ENCODE results near the gene RDX.

RDX gene

DNA sequence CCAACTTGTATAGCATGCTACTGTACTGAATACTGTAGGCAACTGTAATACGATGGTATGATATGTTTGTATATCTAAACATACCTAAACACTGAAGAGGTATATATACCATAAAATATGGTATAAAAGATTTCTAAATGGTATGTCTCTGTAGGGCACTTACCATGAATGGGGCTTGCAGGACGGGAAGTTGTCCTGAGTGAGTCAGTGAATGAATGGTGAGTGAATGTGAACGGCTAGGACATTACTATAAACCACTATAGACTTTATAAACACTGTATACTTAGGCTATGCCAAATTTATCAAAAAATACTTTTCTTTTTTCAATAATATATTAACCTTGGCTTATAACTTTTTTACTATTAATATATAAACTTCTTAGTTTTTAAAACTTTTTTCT, 136.4 kb downstream of the RDX start:
- peaks cover 20% of the 10 kb centered on the region for H3K36me3 ChIP-seq
- TF ChIP-seq, protein P1, sequence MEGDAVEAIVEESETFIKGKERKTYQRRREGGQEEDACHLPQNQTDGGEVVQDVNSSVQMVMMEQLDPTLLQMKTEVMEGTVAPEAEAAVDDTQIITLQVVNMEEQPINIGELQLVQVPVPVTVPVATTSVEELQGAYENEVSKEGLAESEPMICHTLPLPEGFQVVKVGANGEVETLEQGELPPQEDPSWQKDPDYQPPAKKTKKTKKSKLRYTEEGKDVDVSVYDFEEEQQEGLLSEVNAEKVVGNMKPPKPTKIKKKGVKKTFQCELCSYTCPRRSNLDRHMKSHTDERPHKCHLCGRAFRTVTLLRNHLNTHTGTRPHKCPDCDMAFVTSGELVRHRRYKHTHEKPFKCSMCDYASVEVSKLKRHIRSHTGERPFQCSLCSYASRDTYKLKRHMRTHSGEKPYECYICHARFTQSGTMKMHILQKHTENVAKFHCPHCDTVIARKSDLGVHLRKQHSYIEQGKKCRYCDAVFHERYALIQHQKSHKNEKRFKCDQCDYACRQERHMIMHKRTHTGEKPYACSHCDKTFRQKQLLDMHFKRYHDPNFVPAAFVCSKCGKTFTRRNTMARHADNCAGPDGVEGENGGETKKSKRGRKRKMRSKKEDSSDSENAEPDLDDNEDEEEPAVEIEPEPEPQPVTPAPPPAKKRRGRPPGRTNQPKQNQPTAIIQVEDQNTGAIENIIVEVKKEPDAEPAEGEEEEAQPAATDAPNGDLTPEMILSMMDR (IDR thresholded peaks at IDR 0.05; ENCODE audit: low read depth, low read length) = no peak
- H3K4me3 ChIP-seq (ENCODE audit: low read depth, low read length) = no peak overlapping the region
- no peaks in the 10 kb centered on the region for H3K4me1 ChIP-seq
- H3K27me3 ChIP-seq = no peaks in the 10 kb centered on the region
- H3K9me3 ChIP-seq = no peaks in the 10 kb centered on the region
- DNase-seq = no peak

DNA sequence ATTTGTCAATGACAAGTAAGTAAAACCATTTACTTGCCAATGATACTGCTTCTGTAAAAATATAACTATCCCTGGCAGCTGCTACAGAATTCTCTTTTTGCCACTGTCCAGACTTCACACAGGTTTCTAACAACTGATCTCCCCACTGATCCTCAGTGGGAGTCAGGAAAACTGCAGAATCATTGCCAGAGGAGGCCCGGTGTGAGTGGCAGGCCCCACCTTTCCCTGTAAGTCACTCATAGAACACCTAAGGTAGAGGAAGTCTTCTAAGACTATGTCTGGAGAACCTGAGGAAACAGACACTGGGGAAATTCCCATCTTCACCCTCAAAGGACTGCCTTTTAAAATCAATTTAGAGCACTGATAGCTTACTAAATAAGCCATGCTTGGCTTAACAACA, 136.9 kb downstream of the RDX start:
- no peaks in the 10 kb centered on the region for H3K9me3 ChIP-seq
- H3K27me3 ChIP-seq = no peaks in the 10 kb centered on the region
- no peaks in the 10 kb centered on the region for H3K4me1 ChIP-seq
- no peak overlapping the region for H3K4me3 ChIP-seq (ENCODE audit: low read depth, low read length)
- DNase-seq = no peak
- TF ChIP-seq, protein P1 (IDR thresholded peaks at IDR 0.05; ENCODE audit: low read depth, low read length) = no peak
- H3K36me3 ChIP-seq = peaks cover 19% of the 10 kb centered on the region

DNA sequence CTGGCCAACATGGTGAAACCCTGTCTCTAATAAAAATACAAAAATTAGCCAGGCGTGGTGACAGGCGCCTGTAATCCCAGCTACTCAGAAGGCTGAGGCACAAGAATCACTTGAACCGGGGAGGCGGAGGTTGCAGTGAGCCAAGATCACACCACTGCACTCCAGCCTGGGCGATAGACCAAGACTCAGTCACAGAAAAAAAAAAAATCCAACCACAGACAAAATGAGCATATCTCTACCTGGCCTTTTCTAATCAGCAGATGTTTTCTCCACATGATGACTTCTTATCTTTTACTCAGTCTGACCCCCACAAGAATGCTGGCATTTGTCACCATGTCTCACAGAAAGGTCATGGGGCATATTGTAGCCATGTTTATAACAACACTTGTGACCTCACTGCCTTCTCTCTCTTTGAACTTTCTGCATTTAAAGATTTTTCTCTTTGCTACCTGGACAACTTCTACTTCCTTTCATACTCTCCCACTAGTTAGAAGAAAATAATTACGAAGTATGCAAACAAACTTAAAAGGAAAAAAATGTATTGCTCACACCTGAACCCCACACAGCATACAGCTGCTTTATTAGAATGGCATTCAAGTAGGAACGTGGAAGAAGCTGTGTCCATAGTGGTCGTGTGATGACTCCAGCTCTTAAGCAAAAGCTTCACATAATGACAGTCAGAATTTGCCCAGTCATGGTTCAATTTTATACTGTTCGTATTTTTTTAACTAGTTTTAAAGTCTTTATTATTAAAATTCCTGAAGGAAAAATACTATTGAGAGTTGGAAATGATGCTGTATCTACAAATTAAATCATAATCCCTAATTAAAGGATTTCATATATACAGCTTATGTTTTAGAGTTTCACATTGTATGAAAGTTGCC, 137.9 kb downstream of the RDX start:
- no peaks in the 10 kb centered on the region for H3K4me1 ChIP-seq
- H3K9me3 ChIP-seq = no peaks in the 10 kb centered on the region
- H3K4me3 ChIP-seq (ENCODE audit: low read depth, low read length) = no peak overlapping the region
- DNase-seq = no peak
- peaks cover 19% of the 10 kb centered on the region for H3K36me3 ChIP-seq
- no peaks in the 10 kb centered on the region for H3K27me3 ChIP-seq
- TF ChIP-seq, protein P1 (IDR thresholded peaks at IDR 0.05; ENCODE audit: low read depth, low read length) = no peak

DNA sequence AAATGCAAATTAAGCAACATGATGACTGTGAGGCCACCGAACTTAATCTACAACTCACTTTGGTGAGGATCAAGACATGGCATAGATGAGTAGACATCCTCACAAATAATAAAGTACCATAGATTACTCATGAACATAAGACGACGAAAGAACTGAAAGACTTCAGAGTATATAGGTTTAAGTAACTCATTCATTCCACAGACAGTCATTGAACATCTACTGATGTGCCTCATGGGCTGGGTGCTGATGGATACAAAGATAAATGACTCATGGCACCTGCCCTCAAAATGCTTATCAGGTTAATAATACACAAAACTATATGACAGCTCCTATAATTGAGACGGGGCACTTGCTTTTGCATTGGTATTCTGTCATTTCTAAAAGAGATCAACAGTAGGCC, 139.9 kb downstream of the RDX start:
- TF ChIP-seq, protein P1 (IDR thresholded peaks at IDR 0.05; ENCODE audit: low read depth, low read length) = no peak
- H3K9me3 ChIP-seq = no peaks in the 10 kb centered on the region
- peaks cover under 1% of the 10 kb centered on the region; the same call in 1 of the 2 replicates for H3K4me1 ChIP-seq
- no peak overlapping the region for H3K4me3 ChIP-seq (ENCODE audit: low read depth, low read length)
- no peak for DNase-seq
- H3K27me3 ChIP-seq = no peaks in the 10 kb centered on the region
- H3K36me3 ChIP-seq = peaks cover 20% of the 10 kb centered on the region

DNA sequence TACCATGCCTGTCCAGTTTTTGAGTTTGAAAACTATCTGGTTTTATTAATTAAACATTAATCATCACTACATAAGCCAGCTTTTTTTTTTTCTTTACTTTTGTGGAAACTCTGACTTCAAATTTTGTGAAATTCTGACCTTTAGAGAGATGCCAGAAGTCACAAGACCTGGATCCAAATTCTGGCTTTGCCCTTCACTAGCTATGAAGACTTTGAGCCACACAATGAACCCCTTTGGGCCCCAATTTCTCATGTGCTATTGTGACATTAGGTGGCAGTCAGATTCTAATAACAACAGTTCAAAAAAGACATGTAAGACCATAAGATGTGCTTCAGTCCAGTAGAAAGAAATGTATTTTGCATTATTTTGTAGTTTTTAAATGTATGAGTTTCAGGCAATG, 142.9 kb downstream of the RDX start:
- Histone ChIP-seq H3K9me3 (no peaks in the 10 kb centered on the region), H3K4me1 (peaks cover 15% of the 10 kb centered on the region), H3K27me3 (no peaks in the 10 kb centered on the region), H3K4me3 (ENCODE audit: low read depth, low read length) (no peak overlapping the region), H3K36me3 (peaks cover 11% of the 10 kb centered on the region)
- TF ChIP-seq, protein P1 (IDR thresholded peaks at IDR 0.05; ENCODE audit: low read depth, low read length) = no peak
- no peak for DNase-seq

DNA sequence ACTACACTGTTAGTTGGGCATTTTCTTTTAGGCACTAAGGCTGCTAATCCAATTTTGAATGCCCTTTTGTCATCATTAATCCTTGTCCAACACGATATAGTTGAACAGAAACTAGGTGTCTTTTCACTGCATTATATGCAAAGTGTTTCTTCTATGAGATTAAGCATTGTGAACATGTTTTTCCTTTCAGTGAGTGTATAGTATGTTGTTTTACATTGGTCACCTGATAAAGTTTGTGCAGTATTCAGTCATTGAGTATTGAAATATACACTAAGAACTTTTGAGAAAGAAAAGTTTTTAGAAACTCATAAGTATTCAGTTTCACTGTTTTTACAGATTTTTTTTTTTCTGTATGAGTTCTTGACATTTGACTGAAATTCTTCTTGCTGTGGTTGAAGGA, 144.2 kb downstream of the RDX start:
- peaks cover 7% of the 10 kb centered on the region; the same call in 1 of the 2 replicates for H3K36me3 ChIP-seq
- TF ChIP-seq, protein P1 (IDR thresholded peaks at IDR 0.05; ENCODE audit: low read depth, low read length) = no peak
- no peaks in the 10 kb centered on the region for H3K9me3 ChIP-seq
- no peak for DNase-seq
- no peaks in the 10 kb centered on the region for H3K27me3 ChIP-seq
- no peak overlapping the region for H3K4me3 ChIP-seq (ENCODE audit: low read depth, low read length)
- H3K4me1 ChIP-seq = peaks cover 21% of the 10 kb centered on the region

Data from BE2C (cell line).